Fibroblast of skin of left quadriceps (primary cell): ENCODE measurements around the gene GRID1.
"Not testable (repeated sequence)": the region's sequence is repeated elsewhere in the genome, so short reads cannot be mapped to it uniquely, and the experiment has no call there.

Source experiments
- DNase-seq, 2 experiments: peaks; one replicate each; pipeline ENCODE4 v3.0.0-alpha.2; 2013; ENCODE audit warnings: low read depth in 2 of 2

GRID1 gene

GRCh38 chr10:85929993-85930392 is 436.6 kb downstream of the GRID1 start:
- DNase-seq, result not testable (repeated sequence)

GRCh38 chr10:85927952-85928665 is 438.5 kb downstream of the GRID1 start:
- no peak for DNase-seq

- no peak for DNase-seq
These were observed 439.6 kb downstream of the GRID1 start for GRCh38 chr10:85926986-85927385.

GRCh38 chr10:85926136-85926535 is 440.5 kb downstream of the GRID1 start:
- no peak for DNase-seq

GRCh38 chr10:85925201-85925750 is 441.3 kb downstream of the GRID1 start:
- no peak for DNase-seq

- DNase-seq, result no peak
These were observed 442.1 kb downstream of the GRID1 start for GRCh38 chr10:85924382-85925102.

GRCh38 chr10:85922356-85923129 is 444.1 kb downstream of the GRID1 start:
- no peak for DNase-seq

GRCh38 chr10:85921789-85922188 is 444.8 kb downstream of the GRID1 start:
- no peak for DNase-seq

- DNase-seq, result no peak
These were observed 446.3 kb downstream of the GRID1 start for GRCh38 chr10:85920311-85920710.

GRCh38 chr10:85919491-85920021 is 447.0 kb downstream of the GRID1 start:
- no peak for DNase-seq

- no peak for DNase-seq
These were observed 448.2 kb downstream of the GRID1 start for GRCh38 chr10:85918371-85918770.

- no peak for DNase-seq
These were observed 449.0 kb downstream of the GRID1 start for GRCh38 chr10:85917601-85918000.

- DNase-seq, result no peak
These were observed 449.5 kb downstream of the GRID1 start for GRCh38 chr10:85916994-85917573.

- no peak for DNase-seq
These were observed 450.3 kb downstream of the GRID1 start for GRCh38 chr10:85916286-85916685.

- no peak for DNase-seq
These were observed 451.2 kb downstream of the GRID1 start for GRCh38 chr10:85915245-85915846.

GRCh38 chr10:85914720-85915119 is 451.9 kb downstream of the GRID1 start:
- DNase-seq, result no peak

GRCh38 chr10:85908462-85908861 is 458.1 kb downstream of the GRID1 start:
- DNase-seq, result no peak

- DNase-seq, result no peak
These were observed 464.5 kb downstream of the GRID1 start for GRCh38 chr10:85902051-85902450.

- DNase-seq, result no peak
These were observed 465.0 kb downstream of the GRID1 start for GRCh38 chr10:85901599-85901998.

- DNase-seq, result no peak
These were observed 466.1 kb downstream of the GRID1 start for GRCh38 chr10:85900487-85900886.

- no peak for DNase-seq
These were observed 466.5 kb downstream of the GRID1 start for GRCh38 chr10:85900061-85900460.
